ENCODE data around the gene ZNF385D. TPM values are rescaled to one million over a fixed set of nuclear protein-coding genes. Genes with fewer than 3 reads are reported as not detected.
A peak's percentile ranks its signal among the peaks of the same experiment; 100 is the strongest.

The ZNF385D gene
- total and polyA plus RNA-seq, 8 donors = 1.6 to 28.6 (median 17.5) TPM

GRCh38 chr3:21718943-21719591, 31.9 kb downstream of the ZNF385D start:
- Histone ChIP-seq H3K36me3 (no peaks in the 10 kb centered on the region), H3K4me1 (no peaks in the 10 kb centered on the region), H3K27me3 (no peaks in the 10 kb centered on the region), H3K9me3 (peaks cover 0 to 26% of the 10 kb centered on the region in 2 donors), H3K4me3 (no peak overlapping the region), H3K27ac (no peak overlapping the region)
- no peak for ATAC-seq
- intact Hi-C loops (cut with DNase I) = no loop called here
- DNase-seq = no peak
- TF ChIP-seq CTCF (IDR thresholded peaks at IDR 0.05) = no peak

GRCh38 chr3:21718161-21718765, 32.7 kb downstream of the ZNF385D start:
- DNase-seq (no peak), ATAC-seq (peak; percentile 86)
- intact Hi-C loops (cut with DNase I) = no loop called here
- Histone ChIP-seq H3K27me3 (no peaks in the 10 kb centered on the region), H3K9me3 (peaks cover 0 to 26% of the 10 kb centered on the region in 2 donors), H3K27ac (no peak overlapping the region), H3K4me1 (no peaks in the 10 kb centered on the region), H3K4me3 (no peak overlapping the region), H3K36me3 (no peaks in the 10 kb centered on the region)
- no peak for TF ChIP-seq CTCF (IDR thresholded peaks at IDR 0.05)

- peaks cover 0 to 20% of the 10 kb centered on the region in 2 donors for H3K9me3 ChIP-seq
- no peak for ATAC-seq
- TF ChIP-seq CTCF (IDR thresholded peaks at IDR 0.05) = no peak
Measured at GRCh38 chr3:21715662-21716061, 35.3 kb downstream of the ZNF385D start.

DNA sequence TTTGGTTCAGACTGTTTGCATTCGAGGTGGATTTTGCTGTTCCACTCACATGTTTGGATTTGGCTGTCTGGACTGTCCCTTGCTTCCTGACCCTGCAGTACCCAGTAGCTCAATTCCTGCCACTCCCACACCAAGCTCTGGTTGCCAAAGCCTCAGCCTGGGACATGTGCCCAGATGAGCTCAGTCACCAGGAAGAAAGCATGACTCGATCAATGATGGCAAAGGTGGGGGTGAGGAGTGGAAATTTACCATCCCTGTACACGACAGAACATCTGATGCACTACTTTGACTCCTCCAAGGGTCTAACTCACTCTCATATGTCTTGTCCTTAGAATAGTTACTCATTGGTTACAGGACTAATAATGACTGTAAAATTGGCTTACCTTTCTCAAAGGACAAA, 45.2 kb downstream of the ZNF385D start:
- Histone ChIP-seq H3K36me3 (no peaks in the 10 kb centered on the region), H3K4me3 (no peak overlapping the region), H3K9me3 (peaks cover 0 to 22% of the 10 kb centered on the region in 2 donors), H3K27me3 (no peaks in the 10 kb centered on the region), H3K4me1 (no peaks in the 10 kb centered on the region), H3K27ac (no peak overlapping the region)
- DNase-seq (peak in 1 of 4 donors; percentile 6), ATAC-seq (peak; percentile 52)
- intact Hi-C loops (cut with DNase I) = no loop called here
- TF ChIP-seq CTCF (IDR thresholded peaks at IDR 0.05) = no peak

More at GRCh38 chr3:21715662-21716061, 35.3 kb downstream of the ZNF385D start:
- no peaks in the 10 kb centered on the region for H3K27me3 ChIP-seq
- DNase-seq = no peak
- H3K4me3 ChIP-seq = no peak overlapping the region
- intact Hi-C loops (cut with DNase I) = no loop called here
- H3K4me1 ChIP-seq = no peaks in the 10 kb centered on the region
- H3K27ac ChIP-seq = no peak overlapping the region
- H3K36me3 ChIP-seq = no peaks in the 10 kb centered on the region

DNA sequence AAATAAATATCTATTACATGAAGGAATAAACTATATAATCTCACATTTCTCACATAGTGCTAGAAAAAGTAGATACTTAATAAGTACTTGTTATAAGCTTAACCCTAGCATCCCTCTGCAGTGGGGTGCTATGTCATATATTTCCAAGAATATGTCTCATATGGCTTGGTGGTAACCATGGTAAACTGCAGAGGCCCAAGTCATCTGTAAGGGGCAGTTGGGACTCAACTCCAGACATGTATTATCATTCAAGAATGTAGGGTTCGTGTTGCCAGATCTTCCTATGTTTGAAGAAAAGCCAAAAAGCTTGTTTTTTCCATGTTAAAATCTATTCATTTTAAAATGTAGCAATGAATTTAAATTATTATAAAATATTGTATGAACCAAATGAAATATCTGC, 46.2 kb downstream of the ZNF385D start:
- intact Hi-C loops (cut with DNase I) = no loop called here
- peaks cover 0 to 22% of the 10 kb centered on the region in 2 donors for H3K9me3 ChIP-seq
- H3K27me3 ChIP-seq = no peaks in the 10 kb centered on the region
- no peak for DNase-seq
- no peaks in the 10 kb centered on the region for H3K36me3 ChIP-seq
- H3K4me1 ChIP-seq = no peaks in the 10 kb centered on the region
- H3K27ac ChIP-seq = no peak overlapping the region
- TF ChIP-seq CTCF (IDR thresholded peaks at IDR 0.05) = no peak
- no peak for ATAC-seq
- H3K4me3 ChIP-seq = no peak overlapping the region
